NT2/D1 (cell line): ENCODE results near the gene RTRAF.

Experiments
- YY1 ChIP-seq: IDR thresholded peaks from 2 replicates; pipeline ENCODE4 v1.6.1; 2011; ENCODE audit not compliant: insufficient read length, insufficient read depth
- ZNF274 ChIP-seq: IDR thresholded peaks from 2 replicates; pipeline ENCODE4 v1.6.1; 2011; ENCODE audit warnings: mild to moderate bottlenecking, low read depth, low read length

- TF ChIP-seq ZNF274 (no peak), YY1 (no peak)
Measured at GRCh38 chr14:51989293-51990234, at the start of gene RTRAF.
